ENCODE data around the gene IP6K3. TPM values are rescaled to one million over a fixed set of nuclear protein-coding genes. Genes with fewer than 3 reads are reported as not detected.

Gene IP6K3
- total RNA-seq, 1 donor from 2014 or later = 2.9 TPM

GRCh38 chr6:33766921-33767907, 20.5 kb upstream of the IP6K3 start:
- Mint-ChIP-seq H3K36me3 (no peaks in the 10 kb centered on the region), H3K27me3 (ENCODE audit: insufficient read depth, low read depth) (peaks cover 8% of the 10 kb centered on the region), H3K9me3 (no peaks in the 10 kb centered on the region), H3K4me3 (no peak overlapping the region), H3K27ac (no peak overlapping the region), H3K4me1 (peaks cover 30% of the 10 kb centered on the region)
- no peak for DNase-seq (ENCODE audit: low spot score)
- no peaks in the 10 kb centered on the region for H3K9me3 ChIP-seq (ENCODE audit: low read depth)
- H3K4me2 ChIP-seq = no peak overlapping the region
- H3K36me3 ChIP-seq = no peaks in the 10 kb centered on the region
- H2AFZ ChIP-seq (replicated peaks) = no peak overlapping the region
- H3K27me3 ChIP-seq = no peaks in the 10 kb centered on the region
- no peak overlapping the region for H3K27ac ChIP-seq
- peaks cover 18% of the 10 kb centered on the region for H3F3A ChIP-seq (ENCODE audit: low read depth)
- no peak overlapping the region for H3K9ac ChIP-seq
- peaks cover 27% of the 10 kb centered on the region for H3K4me1 ChIP-seq
- no peaks in the 10 kb centered on the region for H3K79me2 ChIP-seq (ENCODE audit: low read depth)
- H3K4me3 ChIP-seq = no peak overlapping the region
- TF ChIP-seq EZH2phosphoT487 (IDR thresholded peaks at IDR 0.05) = no peak
- TF ChIP-seq EZH2 (IDR thresholded peaks at IDR 0.05) = no peak
- no peak for TF ChIP-seq CTCF (IDR thresholded peaks at IDR 0.05)
- peaks cover 6% of the 10 kb centered on the region for H4K20me1 ChIP-seq (ENCODE audit: low read depth)

DNA sequence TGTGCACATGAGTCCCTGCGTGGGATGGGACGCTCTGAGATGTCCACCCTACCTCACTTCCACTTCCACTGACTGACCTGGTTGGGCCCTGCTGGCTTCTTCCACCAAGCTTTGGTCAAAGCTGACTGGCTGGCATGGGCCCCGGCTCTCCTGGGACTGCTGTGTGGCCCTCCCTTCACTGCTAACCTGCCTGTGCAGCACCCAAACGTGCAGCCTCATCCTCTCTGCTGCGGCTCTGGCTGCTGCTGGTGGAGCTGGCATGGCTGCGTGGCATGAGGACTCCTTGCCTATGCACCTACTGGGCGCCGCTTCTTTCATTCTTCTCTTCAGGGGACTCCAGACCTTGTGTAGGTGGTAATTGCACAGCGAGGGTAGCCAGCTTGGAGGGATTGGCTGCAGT, 18.7 kb upstream of the IP6K3 start:
- Histone ChIP-seq H3K4me3 (no peak overlapping the region), H3K4me2 (no peak overlapping the region), H3K27ac (no peak overlapping the region), H3K9ac (no peak overlapping the region), H2AFZ (replicated peaks) (no peak overlapping the region), H3K4me1 (peaks cover 29% of the 10 kb centered on the region), H4K20me1 (ENCODE audit: low read depth) (no peaks in the 10 kb centered on the region), H3K36me3 (no peaks in the 10 kb centered on the region), H3K27me3 (no peaks in the 10 kb centered on the region), H3K9me3 (ENCODE audit: low read depth) (no peaks in the 10 kb centered on the region), H3K79me2 (ENCODE audit: low read depth) (no peaks in the 10 kb centered on the region), H3F3A (ENCODE audit: low read depth) (peaks cover 15% of the 10 kb centered on the region)
- Mint-ChIP-seq H3K9me3 (no peaks in the 10 kb centered on the region), H3K36me3 (no peaks in the 10 kb centered on the region), H3K4me3 (no peak overlapping the region), H3K27me3 (ENCODE audit: insufficient read depth, low read depth) (peaks cover 6% of the 10 kb centered on the region), H3K4me1 (peaks cover 29% of the 10 kb centered on the region), H3K27ac (peak overlapping the region; percentile 53)
- TF ChIP-seq EZH2 (IDR thresholded peaks at IDR 0.05) = no peak
- no peak for TF ChIP-seq EZH2phosphoT487 (IDR thresholded peaks at IDR 0.05)
- TF ChIP-seq CTCF (IDR thresholded peaks at IDR 0.05) = no peak
- no peak for DNase-seq (ENCODE audit: low spot score)

DNA sequence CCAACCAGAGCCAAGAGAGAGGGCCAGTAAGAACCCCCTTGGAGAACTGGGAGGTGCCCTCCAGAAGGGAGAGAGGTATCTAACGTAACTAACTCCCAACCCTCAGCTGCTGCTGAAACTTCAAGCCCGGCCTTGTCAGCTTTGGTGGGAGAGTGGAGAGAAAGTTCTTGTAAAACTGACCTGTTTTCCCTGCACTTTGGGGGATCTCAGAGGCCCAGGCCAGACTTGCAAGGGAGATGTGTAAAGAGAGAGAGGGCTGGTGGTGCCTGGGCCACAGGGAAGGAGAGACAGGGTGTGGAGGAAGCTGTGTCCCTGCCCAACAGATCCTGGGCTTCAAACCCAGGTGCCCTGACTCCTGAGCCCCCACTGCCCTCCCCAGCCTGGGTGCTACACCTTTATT, 17.3 kb upstream of the IP6K3 start:
- Histone ChIP-seq H3K27me3 (no peaks in the 10 kb centered on the region), H3K9ac (no peak overlapping the region), H4K20me1 (ENCODE audit: low read depth) (no peaks in the 10 kb centered on the region), H3K36me3 (no peaks in the 10 kb centered on the region), H3K4me2 (no peak overlapping the region), H3K4me3 (no peak overlapping the region), H2AFZ (replicated peaks) (no peak overlapping the region), H3F3A (ENCODE audit: low read depth) (peaks cover 7% of the 10 kb centered on the region), H3K9me3 (ENCODE audit: low read depth) (no peaks in the 10 kb centered on the region), H3K79me2 (ENCODE audit: low read depth) (no peaks in the 10 kb centered on the region), H3K4me1 (peaks cover 21% of the 10 kb centered on the region), H3K27ac (no peak overlapping the region)
- H3K27me3 Mint-ChIP-seq (ENCODE audit: insufficient read depth, low read depth) = peaks cover 10% of the 10 kb centered on the region
- DNase-seq (ENCODE audit: low spot score) = no peak
- TF ChIP-seq EZH2 (IDR thresholded peaks at IDR 0.05) = no peak
- no peak for TF ChIP-seq CTCF (IDR thresholded peaks at IDR 0.05)
- no peak for TF ChIP-seq EZH2phosphoT487 (IDR thresholded peaks at IDR 0.05)
- no peak overlapping the region for H3K4me3 Mint-ChIP-seq
- H3K27ac Mint-ChIP-seq = peak overlapping the region; percentile 46
- H3K4me1 Mint-ChIP-seq = peaks cover 25% of the 10 kb centered on the region
- no peaks in the 10 kb centered on the region for H3K9me3 Mint-ChIP-seq
- no peaks in the 10 kb centered on the region for H3K36me3 Mint-ChIP-seq

Measured in neural progenitor cell (in vitro differentiated cells).